HG03439 (cell line): ENCODE data around the gene KCNB1.
"Not testable (repeated sequence)": the region's sequence is repeated elsewhere in the genome, so short reads cannot be mapped to it uniquely, and the experiment has no call there.

ENCODE experiments used
- ATAC-seq: cut with Tn5 transposase; IDR thresholded peaks from one replicate; pipeline ENCODE4 v1.9.1; 2021; ENCODE audit warnings: mild to moderate bottlenecking, moderate library complexity; ENCODE audit not compliant: unreplicated experiment

Gene KCNB1

GRCh38 chr20:49412254-49412653 is 70.2 kb downstream of the KCNB1 start:
- ATAC-seq, result no peak

- no peak for ATAC-seq
Measured at GRCh38 chr20:49411221-49411925, 71.1 kb downstream of the KCNB1 start.

DNA sequence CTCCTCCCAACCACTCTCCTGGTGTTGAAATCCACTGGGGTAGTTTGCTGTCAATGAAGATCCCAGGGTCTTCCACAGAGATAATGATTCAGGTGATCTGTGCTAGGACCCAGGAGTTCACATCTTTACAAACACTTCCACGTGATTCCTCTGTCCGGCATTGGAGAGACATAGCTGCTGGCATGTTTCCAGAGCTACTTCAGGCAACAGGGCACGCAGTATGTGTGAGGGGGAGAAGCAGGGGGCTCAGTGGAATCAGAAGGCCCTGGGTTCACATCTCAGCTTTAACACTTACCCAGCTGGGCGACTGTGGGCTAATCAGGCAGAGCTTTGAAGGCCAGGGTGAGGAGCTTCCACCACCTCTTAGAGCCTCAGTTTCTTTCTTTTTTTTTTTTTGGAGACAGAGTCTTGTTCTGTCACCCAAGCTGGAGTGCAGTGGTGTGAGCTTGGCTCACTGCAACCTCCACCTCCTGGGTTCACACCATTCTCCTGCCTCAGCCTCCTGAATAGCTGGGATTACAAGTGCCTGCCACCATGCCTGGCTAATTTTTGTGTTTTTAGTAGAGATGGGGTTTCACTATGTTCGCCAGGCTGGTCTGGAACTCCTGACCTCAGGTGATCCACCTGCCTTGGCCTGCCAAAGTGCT is 72.4 kb downstream of the KCNB1 start:
- not testable (repeated sequence) for ATAC-seq

DNA sequence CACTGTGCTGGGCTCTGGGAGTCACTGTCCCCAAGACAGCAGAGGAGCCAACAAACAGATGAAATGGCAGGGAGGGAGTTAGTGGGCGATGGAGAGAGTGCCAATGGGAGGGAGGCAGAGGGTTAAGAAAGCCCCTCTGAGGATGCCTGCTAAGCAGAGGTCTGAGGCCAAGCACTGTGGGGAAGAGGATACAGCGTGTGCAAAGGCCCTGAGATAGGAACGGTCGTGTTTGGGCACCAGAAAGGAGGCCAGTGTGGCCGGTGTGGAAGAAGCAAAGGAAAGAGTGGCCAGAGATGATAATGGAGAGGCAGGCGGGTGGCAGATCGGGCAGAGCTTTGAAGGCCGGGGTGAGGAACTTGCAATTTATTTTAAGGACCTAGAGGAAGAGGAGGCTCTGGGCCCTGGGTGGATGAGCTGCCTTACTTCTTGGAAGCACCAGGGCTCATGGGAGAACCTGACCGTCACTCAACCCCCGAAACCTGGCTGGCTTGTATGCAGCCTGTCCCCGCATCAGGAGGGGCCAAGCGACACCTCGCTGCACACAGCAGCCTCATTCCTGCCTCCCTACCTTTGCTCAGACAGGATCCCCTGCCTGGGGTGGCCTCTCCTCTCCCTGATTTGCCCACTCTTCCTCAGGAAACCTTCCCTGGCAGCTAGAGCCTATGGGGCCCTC is 73.0 kb downstream of the KCNB1 start:
- no peak for ATAC-seq

DNA sequence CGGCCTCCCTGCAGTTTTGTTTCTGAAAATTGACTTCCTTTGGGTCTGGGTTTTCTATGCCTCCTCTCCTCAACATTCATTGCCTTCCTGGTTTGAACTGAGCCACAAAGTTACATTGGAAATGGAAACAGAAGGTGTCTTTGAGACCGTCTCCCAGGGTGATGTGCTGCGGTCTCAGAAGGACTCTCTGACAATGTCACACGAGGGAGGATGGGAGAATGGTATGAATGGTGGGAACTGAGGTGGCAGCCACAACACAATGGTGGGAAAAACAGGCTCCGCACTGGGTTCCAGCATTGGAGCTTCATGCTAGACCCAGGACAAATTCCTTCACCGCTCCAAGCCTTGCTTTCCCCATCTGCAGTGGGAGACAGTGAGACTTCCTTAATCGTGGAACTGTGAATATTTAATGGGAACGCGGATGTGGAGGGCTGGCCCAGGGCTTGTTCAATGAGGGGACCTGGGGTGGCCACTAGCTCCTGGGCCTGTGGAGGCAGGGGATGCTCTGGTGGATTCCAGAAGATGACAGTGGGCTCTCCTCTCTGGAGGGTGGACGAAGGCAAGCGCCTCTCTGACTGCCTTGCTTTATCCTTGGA is 73.9 kb downstream of the KCNB1 start:
- ATAC-seq, result no peak

GRCh38 chr20:49406666-49407065 is 75.8 kb downstream of the KCNB1 start:
- ATAC-seq, result no peak

GRCh38 chr20:49405696-49406095 is 76.8 kb downstream of the KCNB1 start:
- no peak for ATAC-seq

DNA sequence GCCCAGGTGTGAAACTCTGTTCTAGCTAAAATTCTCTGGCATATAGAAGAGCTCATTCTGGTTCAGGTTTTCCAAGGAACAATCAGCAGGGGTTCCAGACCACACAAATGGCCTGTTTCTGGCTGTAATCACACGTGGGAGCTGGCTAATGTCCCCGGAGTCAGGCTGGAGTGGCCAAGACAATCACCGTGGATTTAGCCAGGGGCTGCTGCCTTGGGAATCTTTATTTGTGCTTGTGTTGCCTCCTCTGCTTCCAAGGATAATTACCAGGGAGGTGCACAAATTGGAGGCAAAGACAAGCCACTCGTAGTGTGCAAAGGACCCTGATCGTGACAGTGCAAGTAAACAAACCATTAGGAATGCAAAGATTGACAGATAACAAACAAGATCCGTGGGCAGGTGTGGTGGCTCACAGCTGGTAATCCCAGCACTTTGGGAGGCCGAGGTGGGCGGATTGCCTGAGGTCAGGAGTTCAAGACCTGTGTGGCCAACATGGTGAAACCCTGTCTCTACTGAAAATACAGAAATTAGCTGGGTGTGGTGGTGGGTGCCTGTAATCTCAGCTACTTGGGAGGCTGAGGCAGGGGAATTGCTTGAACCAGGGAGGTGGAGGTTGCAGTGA is 77.3 kb downstream of the KCNB1 start:
- no peak for ATAC-seq

- no peak for ATAC-seq
Measured at GRCh38 chr20:49404461-49404860, 78.0 kb downstream of the KCNB1 start.

GRCh38 chr20:49403911-49404310 is 78.6 kb downstream of the KCNB1 start:
- ATAC-seq, result no peak

DNA sequence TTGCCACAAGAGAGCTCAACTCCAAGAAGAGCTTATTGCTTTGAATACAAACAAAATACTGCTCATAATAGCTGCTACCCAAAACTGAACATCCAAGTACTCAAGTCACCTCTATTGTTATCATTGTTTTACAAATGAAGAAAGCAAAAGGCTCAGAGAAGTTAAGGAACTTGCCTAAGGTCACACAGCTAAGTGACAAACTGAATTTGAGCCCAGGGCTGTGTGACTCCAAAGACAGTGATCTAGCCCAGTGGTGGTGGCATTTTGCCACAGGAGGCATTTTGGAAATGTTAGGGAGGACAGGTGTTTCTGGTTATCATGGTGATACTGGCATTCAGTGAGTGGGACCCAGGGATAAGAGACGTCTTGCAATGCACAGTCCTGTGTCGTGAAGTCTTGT is 79.5 kb downstream of the KCNB1 start:
- no peak for ATAC-seq

DNA sequence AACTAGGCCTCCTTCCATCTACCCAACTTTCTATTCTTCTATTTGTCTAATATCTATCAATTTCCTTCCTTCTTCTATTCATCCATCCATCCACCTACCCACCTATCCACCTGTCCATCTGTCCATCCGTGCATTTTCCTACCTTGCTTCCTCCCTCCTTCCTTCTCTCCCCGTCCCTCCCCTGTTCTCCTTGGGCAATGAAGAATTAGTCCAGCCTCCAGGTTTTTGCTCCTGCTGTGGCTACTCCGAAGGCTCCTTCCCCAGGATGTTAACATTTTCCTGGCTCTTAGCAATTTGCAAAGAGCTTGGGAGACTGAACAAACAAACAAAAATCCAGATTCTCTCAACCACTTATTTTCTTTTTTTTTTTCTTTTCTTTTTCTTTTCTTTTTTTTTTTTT is 81.6 kb downstream of the KCNB1 start:
- no peak for ATAC-seq

GRCh38 chr20:49400410-49400809 is 82.1 kb downstream of the KCNB1 start:
- no peak for ATAC-seq

GRCh38 chr20:49399329-49399728 is 83.1 kb downstream of the KCNB1 start:
- ATAC-seq, result no peak

DNA sequence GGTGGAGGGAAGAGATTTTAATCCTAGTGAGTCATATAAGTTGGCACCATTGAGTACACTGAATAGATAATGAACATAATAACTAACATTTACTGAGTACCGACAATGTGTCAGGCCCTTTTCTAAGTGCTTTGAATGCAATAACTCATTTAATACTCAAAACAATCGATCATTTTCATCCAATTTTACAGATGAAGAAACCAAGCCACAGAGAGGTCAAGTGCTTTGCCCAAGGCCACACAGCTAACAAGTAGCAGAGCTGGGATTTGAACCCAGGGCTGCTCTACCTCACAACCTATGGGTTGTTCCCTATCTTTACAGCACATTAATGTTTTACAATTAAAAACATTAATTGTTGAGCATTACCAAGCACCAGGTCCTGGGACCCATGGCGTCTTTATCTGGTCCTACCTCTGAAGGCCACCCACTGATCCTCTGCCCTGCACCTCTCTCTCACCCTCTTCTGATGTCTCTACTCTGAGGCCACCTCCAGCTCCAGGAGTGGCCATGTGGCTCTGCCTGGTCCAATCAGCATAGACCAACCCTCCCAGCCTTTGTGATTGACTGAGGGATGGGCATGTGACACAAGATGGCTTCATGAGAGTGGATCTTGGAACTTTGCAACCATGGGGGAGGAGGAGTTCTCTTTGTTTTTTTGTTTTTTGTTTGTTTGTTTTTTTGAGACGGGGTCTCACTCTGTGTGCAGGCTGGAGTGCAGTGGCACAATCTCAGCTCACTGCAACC is 83.9 kb downstream of the KCNB1 start:
- ATAC-seq, result no peak

DNA sequence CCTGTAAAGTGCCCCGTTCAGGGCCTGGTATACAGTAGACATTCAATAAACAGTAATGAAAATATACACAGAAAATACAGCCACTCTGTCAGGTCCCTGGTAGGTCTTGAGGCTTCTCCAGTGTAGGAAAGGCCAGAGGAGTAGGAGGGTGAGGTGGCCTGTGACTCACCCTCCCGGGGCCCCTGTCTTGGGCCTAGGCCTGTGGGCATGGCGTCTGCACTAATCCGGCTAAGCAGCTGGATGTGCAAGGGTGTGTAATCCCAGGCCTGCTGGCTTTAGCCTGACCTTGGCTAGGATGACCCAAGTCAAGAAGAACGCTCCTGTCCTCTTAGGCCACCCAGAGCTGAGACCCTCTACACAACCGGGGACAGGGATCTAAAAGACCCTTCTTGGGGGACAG is 84.9 kb downstream of the KCNB1 start:
- ATAC-seq, result no peak

DNA sequence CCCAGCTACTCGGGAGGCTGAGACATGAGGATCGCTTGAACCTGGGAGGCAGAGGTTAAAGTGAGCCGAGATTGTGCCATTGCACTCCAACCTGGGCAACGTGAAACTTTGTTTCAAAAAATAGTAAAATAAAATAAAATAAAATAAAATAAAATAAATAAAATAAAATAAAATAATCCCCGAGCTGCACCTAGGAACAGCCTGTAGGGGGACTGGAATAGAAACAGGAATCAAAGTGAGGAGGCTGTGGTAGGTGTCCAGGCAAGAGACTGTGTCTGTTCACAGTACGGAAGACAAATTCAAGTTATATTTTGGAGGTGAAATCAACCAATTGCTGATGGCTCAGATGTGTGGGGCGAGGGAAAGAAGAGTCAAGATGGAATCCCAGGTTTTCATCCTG is 86.2 kb downstream of the KCNB1 start:
- ATAC-seq, result no peak

- ATAC-seq, result no peak
Measured at GRCh38 chr20:49395659-49396058, 86.8 kb downstream of the KCNB1 start.

GRCh38 chr20:49395183-49395582 is 87.3 kb downstream of the KCNB1 start:
- ATAC-seq, result no peak

GRCh38 chr20:49394757-49395156 is 87.7 kb downstream of the KCNB1 start:
- no peak for ATAC-seq

DNA sequence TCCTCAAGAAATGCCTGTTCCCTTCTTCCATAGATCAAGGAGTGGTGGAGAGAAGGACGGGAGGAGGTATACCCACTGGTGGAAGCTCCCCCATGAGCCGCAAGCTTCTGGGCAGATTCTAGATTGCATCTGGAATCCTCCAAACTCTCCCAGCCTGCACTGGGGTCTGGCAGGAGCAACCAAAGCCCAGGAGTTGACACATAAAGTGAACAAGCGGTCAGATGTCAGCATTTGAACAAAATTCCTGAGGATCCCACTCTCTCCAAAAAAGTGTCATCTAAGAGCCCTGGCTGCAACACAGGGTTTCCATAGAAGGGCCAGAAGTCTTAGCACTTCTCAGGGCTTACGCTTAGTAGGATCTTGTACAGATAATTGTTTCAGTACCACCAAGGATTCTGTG is 88.2 kb downstream of the KCNB1 start:
- ATAC-seq, result no peak
